IMR-90 (cell line): ENCODE measurements around the gene FMC1. TPM values are rescaled to one million over a fixed set of nuclear protein-coding genes. Genes with fewer than 3 reads are reported as not detected.

Source experiments
- ATAC-seq: fragments of 200-7000 bp; cut with Tn5 transposase; 2 replicates; pipeline ENCODE4 v1.9.1; 2020; ENCODE audit warnings: low read depth, mild to moderate bottlenecking, moderate library complexity
- BruUV-seq: library from RNA; stranded (reverse); fragments of 400-500 nt; replicated peaks from 2 replicates; lab custom pipeline; 2021; lab: Mats Ljungman, UMichigan
- CTCF ChIA-PET: fragments of 300-600 bp; formaldehyde crosslinking; extraction: SDS; loops from one replicate; lab custom pipeline; 2021; ENCODE audit warnings: antibody characterized with exemption; lab: Yijun Ruan, JAX
- POLR2A ChIA-PET: fragments of 300-600 bp; sonication (Branson Sonifier 250); formaldehyde crosslinking; loops from one replicate; lab custom pipeline; 2022; ENCODE audit warnings: antibody characterized with exemption; ENCODE audit not compliant: unreplicated experiment; lab: Charles Lee
- DNase-seq: peaks from one replicate; pipeline ENCODE4 v3.0.0; 2013
- H2AFZ ChIP-seq: replicated peaks from 2 replicates; pipeline ENCODE3; 2013; ENCODE audit warnings: low read length, mild to moderate bottlenecking; ENCODE audit not compliant: poor library complexity
- H2AK5ac ChIP-seq: 2 replicates; pipeline ENCODE4 v1.6.1; 2013; ENCODE audit warnings: low read depth, low read length, inconsistent platforms
- H2AK9ac ChIP-seq: replicated peaks from 2 replicates; pipeline ENCODE3; 2013; ENCODE audit warnings: mild to moderate bottlenecking, low read depth, low read length, moderate library complexity; ENCODE audit not compliant: poor library complexity
- H2BK120ac ChIP-seq: 2 replicates; pipeline ENCODE4 v1.6.1; 2013; ENCODE audit warnings: low read depth, low read length, inconsistent platforms
- H2BK15ac ChIP-seq: 3 replicates; pipeline ENCODE4 v1.6.1; 2013; ENCODE audit warnings: low read depth, low read length, inconsistent platforms
- H2BK20ac ChIP-seq: 2 replicates; pipeline ENCODE4 v1.6.1; 2013; ENCODE audit warnings: low read depth, mild to moderate bottlenecking, inconsistent platforms, low read length, moderate library complexity
- H2BK5ac ChIP-seq: 2 replicates; pipeline ENCODE4 v1.6.1; 2013; ENCODE audit warnings: mild to moderate bottlenecking, low read depth, low read length, inconsistent platforms; ENCODE audit not compliant: poor library complexity, severe bottlenecking
- H3K14ac ChIP-seq: replicated peaks from 2 replicates; pipeline ENCODE4 v1.6.1; 2013; ENCODE audit warnings: low read depth, low read length, inconsistent platforms
- H3K18ac ChIP-seq: 2 replicates; pipeline ENCODE4 v1.6.1; 2013; ENCODE audit warnings: low read depth, low read length, control low read depth
- H3K23ac ChIP-seq: 2 replicates; pipeline ENCODE4 v1.6.1; 2013; ENCODE audit warnings: low read depth, low read length, inconsistent platforms
- H3K27ac ChIP-seq: 2 replicates; pipeline ENCODE4 v1.5.1; 2013; ENCODE audit warnings: mild to moderate bottlenecking, control low read depth, low read length; ENCODE audit not compliant: insufficient read depth
- H3K27me3 ChIP-seq: 2 replicates; pipeline ENCODE4 v1.6.1; 2013; ENCODE audit warnings: low read length; ENCODE audit not compliant: control insufficient read depth, insufficient read depth
- H3K36me3 ChIP-seq: 2 replicates; pipeline ENCODE4 v1.6.1; 2013; ENCODE audit warnings: low read length, mixed read lengths; ENCODE audit not compliant: control insufficient read depth, insufficient read depth
- H3K4ac ChIP-seq: 2 replicates; pipeline ENCODE4 v1.6.1; 2013; ENCODE audit warnings: low read depth, low read length, inconsistent platforms
- H3K4me1 ChIP-seq: 2 replicates; pipeline ENCODE4 v1.6.1; 2013; ENCODE audit warnings: low read length, mixed read lengths; ENCODE audit not compliant: control insufficient read depth, insufficient read depth
- H3K4me2 ChIP-seq: 2 replicates; pipeline ENCODE4 v1.6.1; 2013; ENCODE audit warnings: low read depth, mild to moderate bottlenecking, control low read depth, low read length, moderate library complexity
- H3K4me3 ChIP-seq: 2 replicates; pipeline ENCODE4 v1.5.1; 2013; ENCODE audit warnings: low read depth, mild to moderate bottlenecking, control low read depth, low read length, moderate library complexity; ENCODE audit not compliant: insufficient read depth
- H3K56ac ChIP-seq: 2 replicates; pipeline ENCODE4 v1.6.1; 2013; ENCODE audit warnings: low read length, inconsistent platforms; ENCODE audit not compliant: insufficient read depth; ENCODE audit errors: extremely low read depth
- H3K79me1 ChIP-seq, 2 experiments: 2 replicates each; pipeline ENCODE4 v1.6.1; 2013; ENCODE audit warnings: low read length in 2 of 2, inconsistent platforms in 1 of 2, low read depth in 1 of 2
- H3K9ac ChIP-seq: 2 replicates; pipeline ENCODE4 v1.6.1; 2013; ENCODE audit warnings: low read depth, low read length, control low read depth
- H3K9me1 ChIP-seq: 2 replicates; pipeline ENCODE4 v1.6.1; 2013; ENCODE audit warnings: low read length, inconsistent platforms; ENCODE audit not compliant: insufficient read depth
- H3K9me3 ChIP-seq: 2 replicates; pipeline ENCODE4 v1.6.1; 2013; ENCODE audit warnings: low read length; ENCODE audit not compliant: control insufficient read depth, insufficient read depth
- H4K20me1 ChIP-seq: 2 replicates; pipeline ENCODE4 v1.6.1; 2013; ENCODE audit warnings: low read length, inconsistent platforms; ENCODE audit not compliant: insufficient read depth
- H4K5ac ChIP-seq: 2 replicates; pipeline ENCODE4 v1.6.1; 2013; ENCODE audit warnings: mild to moderate bottlenecking, low read depth, low read length, control low read depth
- H4K8ac ChIP-seq, 2 experiments: 2 replicates each; pipeline ENCODE4 v1.6.1; 2013; ENCODE audit warnings: low read depth in 2 of 2, low read length in 2 of 2, control low read depth in 1 of 2, inconsistent platforms in 1 of 2
- H4K91ac ChIP-seq: 2 replicates; pipeline ENCODE4 v1.6.1; 2013; ENCODE audit warnings: low read depth, low read length, inconsistent platforms; ENCODE audit not compliant: insufficient read depth
- CEBPB ChIP-seq: IDR thresholded peaks from 2 replicates; pipeline ENCODE4 v1.6.1; 2012; ENCODE audit warnings: low read depth, low read length, improper control_type of control experiment
- MAFK ChIP-seq: IDR thresholded peaks from 2 replicates; pipeline ENCODE4 v1.6.1; 2012; ENCODE audit warnings: low read depth, low read length, improper control_type of control experiment
- NFE2L2 ChIP-seq: fragments of 150-350 bp; IDR thresholded peaks from 2 replicates; pipeline ENCODE4 v1.6.1; 2016; ENCODE audit warnings: low read depth, mild to moderate bottlenecking, low read length
- POLR2A ChIP-seq: IDR thresholded peaks from 2 replicates; pipeline ENCODE4 v1.6.1; 2012; ENCODE audit warnings: mild to moderate bottlenecking, low read depth, low read length
- RFX5 ChIP-seq: IDR thresholded peaks from 2 replicates; pipeline ENCODE4 v1.8.0; 2012; ENCODE audit warnings: low read depth, mild to moderate bottlenecking, low read length, moderate library complexity
- WGBS, 2 experiments: methylation state at CpG; one replicate each; pipeline versions ENCODE4 v1.1.5 to v1.1.7; 2013; ENCODE audit warnings: missing lambda C conversion rate in 2 of 2; ENCODE audit not compliant: insufficient read length in 1 of 2; ENCODE audit errors: extremely low coverage in 2 of 2; 5-methylcytosine and 5-hydroxymethylcytosine counted together
- dilution Hi-C: fragments of 300-500 bp; cut with HindIII; formaldehyde crosslinking; loops from one replicate; pipeline ENCODE4 v1.14.3; 2018; ENCODE audit warnings: low sequenced_read_pairs; ENCODE audit not compliant: unreplicated experiment
- in situ Hi-C: fragments of 300-500 bp; cut with MboI; formaldehyde crosslinking; loops from 3 replicates; pipeline ENCODE4 v1.14.3; 2019; ENCODE audit warnings: low sequenced_read_pairs, inconsistent platforms, mixed read lengths
- intact Hi-C: fragments of 100-400 bp; cut with micrococcal nuclease; formaldehyde crosslinking; loops from 2 replicates; pipeline ENCODE4 v1.10.0; 2022
- polyA plus RNA-seq, 3 experiments: library from polyadenylated mRNA; depleted of rRNA; stranded (reverse); fragments of >200 nt; gene quantifications; 2 replicates each; pipeline ENCODE4 v1.2.3, GENCODE V29; 2012; ENCODE audit warnings: low replicate concordance in 1 of 3
- total RNA-seq: library from RNA; depleted of rRNA; stranded (reverse); fragments of >200 nt; gene quantifications from 2 replicates; pipeline ENCODE4 v1.2.3, GENCODE V29; 2012
- TF ChIP-seq, protein P1 (sequence below): conservative IDR thresholded peaks from 2 replicates; pipeline ENCODE4 v1.5.1; 2012; ENCODE audit warnings: mild to moderate bottlenecking, low read depth, low read length, improper control_type of control experiment
- TF ChIP-seq, protein P2 (sequence below): fragments of 150-350 bp; IDR thresholded peaks from 2 replicates; pipeline ENCODE4 v1.6.1; 2017; ENCODE audit warnings: mild to moderate bottlenecking, antibody characterized with exemption, low read length, low read depth

The FMC1 gene
- total and polyA plus RNA-seq, 2 of the 4 experiments (the other 2 are of a cell fraction): 6.1 to 11.9 TPM

DNA sequence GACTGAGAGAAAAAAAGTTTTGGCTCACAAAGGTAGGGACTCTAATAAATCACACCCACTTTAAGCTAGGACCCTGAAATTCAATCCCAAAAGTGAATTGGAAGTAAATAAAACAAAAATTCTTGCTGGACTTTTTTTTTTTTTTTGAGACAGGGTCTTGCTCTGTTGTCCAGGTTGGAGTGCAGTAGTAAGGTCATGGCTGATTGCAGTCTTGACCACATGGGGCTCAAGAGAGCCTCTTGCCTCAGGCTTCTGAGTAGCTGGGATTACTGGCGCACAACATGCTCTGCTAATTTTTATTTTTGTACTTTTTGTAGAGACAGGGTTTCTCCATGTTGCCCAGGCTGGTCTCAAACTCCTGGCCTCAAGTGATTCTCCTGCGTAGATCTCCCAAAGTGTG, 13.6 kb downstream of the FMC1 start:
- Histone ChIP-seq H2AFZ (no peak overlapping the region), H3K4ac (no peak overlapping the region), H2BK120ac (no peak overlapping the region), H3K27ac (no peak overlapping the region), H3K9me1 (no peaks in the 10 kb centered on the region), H2BK5ac (no peak overlapping the region), H2BK20ac (no peak overlapping the region), H3K14ac (no peak overlapping the region), H3K56ac (no peak overlapping the region), H4K5ac (no peak overlapping the region), H3K9ac (no peak overlapping the region), H4K20me1 (peaks cover 7% of the 10 kb centered on the region; the same call in 1 of the 2 replicates), H3K18ac (no peak overlapping the region), H3K4me3 (no peak overlapping the region), H3K9me3 (no peaks in the 10 kb centered on the region), H4K8ac (no peak overlapping the region), H3K23ac (no peak overlapping the region), H3K27me3 (no peaks in the 10 kb centered on the region), H3K79me1 (peaks cover 0 to 9% of the 10 kb centered on the region in 2 experiments; a peak in 1 of 4 replicates), H2BK15ac (no peak overlapping the region), H2AK9ac (no peak overlapping the region), H4K91ac (no peak overlapping the region), H3K36me3 (peaks cover 1% of the 10 kb centered on the region; the same call in 1 of the 2 replicates), H3K4me2 (no peak overlapping the region), H3K4me1 (no peaks in the 10 kb centered on the region), H2AK5ac (no peak overlapping the region)
- DNase-seq: no peak
- WGBS, 2 experiments: 100% methylated on average over 1 of the region's 2 CpGs; no CpG with 5 or more reads in 1 of the 2 experiments
- ATAC-seq: no peak
- BruUV-seq: no TSS peak
- CTCF ChIA-PET: interaction anchor here (0.6 to 1.5 kb wide), 3 partner anchors 20 to 497 kb away, joined by 3 to 5 read pairs (median 4); no protein-coding TSS in a partner anchor
- in situ Hi-C loops (no loop called here), dilution Hi-C loops (no loop called here), intact Hi-C loops (no loop called here)
- POLR2A ChIA-PET: interaction anchor here (0.7 kb wide), 1 partner anchor 72 kb away, joined by 5 read pairs; no protein-coding TSS in a partner anchor
- TF ChIP-seq MAFK (no peak), RFX5 (no peak), POLR2A (no peak), CEBPB (no peak), NFE2L2 (no peak)
- TF ChIP-seq, protein P1, sequence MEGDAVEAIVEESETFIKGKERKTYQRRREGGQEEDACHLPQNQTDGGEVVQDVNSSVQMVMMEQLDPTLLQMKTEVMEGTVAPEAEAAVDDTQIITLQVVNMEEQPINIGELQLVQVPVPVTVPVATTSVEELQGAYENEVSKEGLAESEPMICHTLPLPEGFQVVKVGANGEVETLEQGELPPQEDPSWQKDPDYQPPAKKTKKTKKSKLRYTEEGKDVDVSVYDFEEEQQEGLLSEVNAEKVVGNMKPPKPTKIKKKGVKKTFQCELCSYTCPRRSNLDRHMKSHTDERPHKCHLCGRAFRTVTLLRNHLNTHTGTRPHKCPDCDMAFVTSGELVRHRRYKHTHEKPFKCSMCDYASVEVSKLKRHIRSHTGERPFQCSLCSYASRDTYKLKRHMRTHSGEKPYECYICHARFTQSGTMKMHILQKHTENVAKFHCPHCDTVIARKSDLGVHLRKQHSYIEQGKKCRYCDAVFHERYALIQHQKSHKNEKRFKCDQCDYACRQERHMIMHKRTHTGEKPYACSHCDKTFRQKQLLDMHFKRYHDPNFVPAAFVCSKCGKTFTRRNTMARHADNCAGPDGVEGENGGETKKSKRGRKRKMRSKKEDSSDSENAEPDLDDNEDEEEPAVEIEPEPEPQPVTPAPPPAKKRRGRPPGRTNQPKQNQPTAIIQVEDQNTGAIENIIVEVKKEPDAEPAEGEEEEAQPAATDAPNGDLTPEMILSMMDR: no peak
- TF ChIP-seq, protein P2, sequence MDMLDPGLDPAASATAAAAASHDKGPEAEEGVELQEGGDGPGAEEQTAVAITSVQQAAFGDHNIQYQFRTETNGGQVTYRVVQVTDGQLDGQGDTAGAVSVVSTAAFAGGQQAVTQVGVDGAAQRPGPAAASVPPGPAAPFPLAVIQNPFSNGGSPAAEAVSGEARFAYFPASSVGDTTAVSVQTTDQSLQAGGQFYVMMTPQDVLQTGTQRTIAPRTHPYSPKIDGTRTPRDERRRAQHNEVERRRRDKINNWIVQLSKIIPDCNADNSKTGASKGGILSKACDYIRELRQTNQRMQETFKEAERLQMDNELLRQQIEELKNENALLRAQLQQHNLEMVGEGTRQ: no peak
